NT2/D1 (cell line): ENCODE data around the gene EXD3.
A peak's percentile ranks its signal among the peaks of the same experiment; 100 is the strongest.
"Not testable (repeated sequence)": the region's sequence is repeated elsewhere in the genome, so short reads cannot be mapped to it uniquely, and the experiment has no call there.

ENCODE experiments used
- DNase-seq: peaks from one replicate; pipeline ENCODE4 v3.0.0-alpha.2; 2011; ENCODE audit warnings: low read depth, low spot score
- H3K27me3 ChIP-seq: 2 replicates; pipeline ENCODE4 v1.6.0; 2011; ENCODE audit warnings: mild to moderate bottlenecking; ENCODE audit not compliant: insufficient read length, insufficient read depth
- H3K36me3 ChIP-seq: 2 replicates; pipeline ENCODE4 v1.6.1; 2011; ENCODE audit warnings: mild to moderate bottlenecking, low read length, mixed read lengths; ENCODE audit not compliant: insufficient read depth, insufficient read length
- H3K4me1 ChIP-seq: 2 replicates; pipeline ENCODE4 v1.5.1; 2011; ENCODE audit not compliant: insufficient read depth, insufficient read length
- H3K4me3 ChIP-seq: 2 replicates; pipeline ENCODE4 v1.5.1; 2011; ENCODE audit warnings: low read depth; ENCODE audit not compliant: insufficient read length
- H3K9ac ChIP-seq: 2 replicates; pipeline ENCODE4 v1.6.0; 2011; ENCODE audit warnings: low read depth; ENCODE audit not compliant: insufficient read length
- H3K9me3 ChIP-seq: 2 replicates; pipeline ENCODE4 v1.5.1; 2011; ENCODE audit warnings: mild to moderate bottlenecking, low read length; ENCODE audit not compliant: insufficient read depth
- SUZ12 ChIP-seq: IDR thresholded peaks from 2 replicates; pipeline ENCODE4 v1.6.1; 2011; ENCODE audit not compliant: insufficient read length, insufficient read depth; ENCODE audit errors: extremely low read depth
- YY1 ChIP-seq: IDR thresholded peaks from 2 replicates; pipeline ENCODE4 v1.6.1; 2011; ENCODE audit not compliant: insufficient read length, insufficient read depth
- ZNF274 ChIP-seq: IDR thresholded peaks from 2 replicates; pipeline ENCODE4 v1.6.1; 2011; ENCODE audit warnings: mild to moderate bottlenecking, low read depth, low read length

The EXD3 gene

DNA sequence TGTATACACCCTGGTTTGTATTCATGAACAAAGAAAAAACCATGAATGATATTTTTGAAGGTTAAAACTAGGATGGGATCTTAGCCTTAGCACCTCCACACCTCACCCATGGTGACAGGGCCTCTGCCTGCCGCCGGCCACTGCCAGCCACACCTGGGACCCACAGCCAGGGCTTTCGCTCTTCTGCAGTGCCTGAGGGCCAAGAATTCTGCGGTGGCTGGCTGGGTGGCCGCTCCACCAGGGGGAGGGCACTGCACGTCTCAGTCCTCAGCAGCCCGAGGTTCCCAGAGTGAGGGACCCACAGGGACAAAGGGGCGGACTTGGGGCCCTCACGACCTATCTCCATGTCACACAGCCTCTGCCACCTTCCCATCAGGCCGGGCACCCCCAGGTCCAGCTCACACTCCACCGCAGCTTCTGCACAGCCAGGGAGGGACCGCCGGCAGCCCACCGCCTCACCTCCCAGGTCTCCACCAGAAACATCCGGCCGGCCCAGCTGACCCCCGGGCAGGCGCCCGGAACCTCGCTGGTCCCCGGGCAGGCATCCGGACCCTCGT lies 6.9 kb downstream of the EXD3 start:
- Histone ChIP-seq H3K9ac (no peak overlapping the region), H3K4me3 (no peak overlapping the region), H3K9me3 (no peaks in the 10 kb centered on the region), H3K4me1 (peaks cover 15% of the 10 kb centered on the region), H3K36me3 (peaks cover 5% of the 10 kb centered on the region), H3K27me3 (no peaks in the 10 kb centered on the region)
- DNase-seq = no peak
- no peak for TF ChIP-seq YY1
- no peak for TF ChIP-seq SUZ12
- TF ChIP-seq ZNF274 = no peak

DNA sequence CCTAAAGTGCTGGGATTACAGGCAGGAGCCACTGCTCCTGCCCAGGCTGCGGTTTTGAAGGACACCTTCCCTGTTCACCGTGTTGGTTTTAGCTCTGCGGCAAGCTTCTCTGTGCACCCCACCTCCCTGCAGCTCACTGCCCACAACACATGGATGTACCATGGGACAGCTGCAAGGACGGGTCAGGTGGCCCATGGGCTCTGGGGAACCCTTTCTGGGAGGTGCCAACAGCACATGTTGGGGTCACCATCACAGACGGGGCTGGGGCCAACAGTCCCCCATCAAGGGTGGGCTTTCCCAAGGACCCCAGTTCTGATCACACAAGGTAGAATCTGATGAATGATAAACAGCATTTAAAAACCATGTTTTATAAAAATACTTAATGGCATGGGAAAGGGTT lies 7.5 kb downstream of the EXD3 start:
- Histone ChIP-seq H3K9ac (no peak overlapping the region), H3K36me3 (peaks cover 3% of the 10 kb centered on the region)

DNA sequence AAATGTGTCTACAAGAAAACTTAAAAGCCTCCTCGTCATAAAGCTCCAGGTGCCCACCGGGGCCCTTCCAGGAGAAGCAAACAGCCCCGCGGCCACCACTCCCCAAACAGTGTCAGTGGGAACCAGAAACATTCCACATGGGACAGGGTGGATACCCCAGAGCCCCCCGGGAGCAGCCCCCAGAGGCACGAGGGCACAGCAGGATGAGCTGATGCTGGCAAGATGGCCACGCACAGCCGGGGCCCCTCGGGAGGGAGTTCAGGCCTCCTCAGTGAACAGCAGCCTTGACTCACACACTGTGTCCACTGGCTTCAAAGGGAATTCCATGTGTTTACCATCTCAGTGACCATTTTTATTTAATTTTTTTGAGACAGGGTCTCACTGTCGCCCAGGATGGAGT lies 10.5 kb downstream of the EXD3 start:
- TF ChIP-seq ZNF274 (no peak), YY1 (no peak), SUZ12 (no peak)
- peaks cover 20% of the 10 kb centered on the region for H3K4me1 ChIP-seq
- H3K9me3 ChIP-seq = no peaks in the 10 kb centered on the region
- H3K27me3 ChIP-seq = no peaks in the 10 kb centered on the region
- no peaks in the 10 kb centered on the region for H3K36me3 ChIP-seq
- no peak overlapping the region for H3K4me3 ChIP-seq
- no peak for DNase-seq
- H3K9ac ChIP-seq = no peak overlapping the region

More for the DNA sequence above, 7.5 kb downstream of the EXD3 start:
- Histone ChIP-seq H3K4me1 (peaks cover 20% of the 10 kb centered on the region), H3K4me3 (no peak overlapping the region), H3K9me3 (no peaks in the 10 kb centered on the region), H3K27me3 (no peaks in the 10 kb centered on the region)
- no peak for DNase-seq
- TF ChIP-seq ZNF274 (no peak), YY1 (no peak), SUZ12 (no peak)

DNA sequence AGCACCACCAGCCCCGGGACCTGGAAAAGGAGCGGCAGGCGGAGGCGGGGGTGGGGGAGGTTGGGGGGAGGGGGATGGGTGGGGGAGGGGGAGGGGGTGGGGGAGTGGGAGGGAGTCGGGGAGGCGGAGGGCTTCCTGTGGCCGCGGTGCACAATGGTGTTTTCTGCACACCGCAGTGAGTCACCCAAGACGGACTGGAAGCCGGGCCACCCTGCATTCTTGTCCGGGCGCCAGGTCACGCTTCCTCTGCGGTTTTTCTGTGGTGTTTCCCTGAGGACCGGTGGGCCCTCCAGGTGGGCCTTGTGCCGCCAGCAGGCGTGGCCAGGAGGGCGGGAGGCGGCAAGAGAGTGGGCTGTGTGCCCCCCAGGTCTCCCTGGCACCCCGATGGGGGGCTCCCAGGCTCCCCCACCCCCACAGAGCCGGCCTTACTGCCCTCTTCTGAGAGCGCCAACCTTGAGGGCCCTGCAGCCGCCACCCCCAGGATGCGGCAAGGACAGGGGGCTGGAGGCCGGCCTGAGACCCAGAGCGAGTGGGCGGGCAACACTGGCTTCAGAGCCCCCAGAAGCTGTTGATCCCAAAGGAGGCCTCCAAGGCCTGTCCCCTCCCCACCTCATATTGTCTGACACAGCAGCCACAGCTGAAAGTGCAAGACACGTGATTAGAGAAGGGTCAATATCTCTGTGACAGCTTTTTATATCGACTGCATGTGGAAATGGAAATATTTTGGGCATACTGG lies 11.1 kb downstream of the EXD3 start:
- no peak for DNase-seq
- H3K27me3 ChIP-seq = no peaks in the 10 kb centered on the region
- H3K4me1 ChIP-seq = peaks cover 20% of the 10 kb centered on the region

DNA sequence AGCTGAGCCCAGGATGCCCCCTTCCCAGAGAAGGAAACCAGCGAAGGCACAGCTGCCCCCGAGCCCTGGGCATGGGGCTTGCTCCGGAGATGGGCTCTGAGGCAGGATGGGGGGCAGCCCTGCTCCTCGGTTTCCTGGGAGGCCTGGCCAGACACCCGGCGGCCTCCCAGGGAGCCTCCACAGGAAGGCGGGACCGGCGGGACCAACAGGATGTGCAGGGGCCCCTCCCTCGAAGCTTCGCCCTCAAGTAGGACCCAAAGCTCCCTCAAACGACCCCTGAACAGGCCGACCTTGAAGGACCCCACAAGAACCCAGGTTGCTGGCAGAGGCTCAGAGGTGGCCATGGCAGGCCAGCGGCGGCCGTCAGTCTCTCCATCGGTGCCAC lies 11.7 kb downstream of the EXD3 start:
- Histone ChIP-seq H3K9me3 (no peaks in the 10 kb centered on the region), H3K4me1 (peaks cover 21% of the 10 kb centered on the region), H3K36me3 (no peaks in the 10 kb centered on the region), H3K9ac (no peak overlapping the region), H3K4me3 (no peak overlapping the region), H3K27me3 (no peaks in the 10 kb centered on the region)
- TF ChIP-seq YY1 = no peak
- TF ChIP-seq SUZ12 = no peak
- TF ChIP-seq ZNF274 = no peak
- DNase-seq = no peak

More for the DNA sequence above, 11.1 kb downstream of the EXD3 start:
- Histone ChIP-seq H3K36me3 (no peaks in the 10 kb centered on the region), H3K9ac (peak overlapping the region; percentile 50), H3K9me3 (no peaks in the 10 kb centered on the region), H3K4me3 (no peak overlapping the region)
- TF ChIP-seq ZNF274 (no peak), YY1 (no peak), SUZ12 (no peak)

DNA sequence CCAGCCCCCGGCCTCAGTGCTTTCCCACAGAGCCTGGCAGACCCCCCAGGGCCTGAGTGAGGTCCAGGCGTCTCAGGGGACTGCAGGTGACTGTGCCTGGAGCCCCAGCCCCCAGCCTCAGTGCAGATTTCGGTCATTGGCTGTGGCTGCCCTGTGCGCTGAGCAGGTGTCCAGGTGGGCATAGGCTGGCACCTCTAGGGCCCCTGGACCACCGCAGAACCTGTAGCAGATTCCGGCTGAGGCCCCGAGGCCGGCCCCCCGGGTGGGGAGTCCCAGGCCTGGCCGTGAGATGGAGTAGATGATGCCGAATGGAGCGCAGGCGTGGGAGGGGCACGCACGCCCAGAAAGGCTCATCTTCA lies 12.1 kb downstream of the EXD3 start:
- no peak for TF ChIP-seq YY1
- no peak for TF ChIP-seq SUZ12
- no peak for TF ChIP-seq ZNF274
- H3K4me3 ChIP-seq = no peak overlapping the region
- DNase-seq = no peak

DNA sequence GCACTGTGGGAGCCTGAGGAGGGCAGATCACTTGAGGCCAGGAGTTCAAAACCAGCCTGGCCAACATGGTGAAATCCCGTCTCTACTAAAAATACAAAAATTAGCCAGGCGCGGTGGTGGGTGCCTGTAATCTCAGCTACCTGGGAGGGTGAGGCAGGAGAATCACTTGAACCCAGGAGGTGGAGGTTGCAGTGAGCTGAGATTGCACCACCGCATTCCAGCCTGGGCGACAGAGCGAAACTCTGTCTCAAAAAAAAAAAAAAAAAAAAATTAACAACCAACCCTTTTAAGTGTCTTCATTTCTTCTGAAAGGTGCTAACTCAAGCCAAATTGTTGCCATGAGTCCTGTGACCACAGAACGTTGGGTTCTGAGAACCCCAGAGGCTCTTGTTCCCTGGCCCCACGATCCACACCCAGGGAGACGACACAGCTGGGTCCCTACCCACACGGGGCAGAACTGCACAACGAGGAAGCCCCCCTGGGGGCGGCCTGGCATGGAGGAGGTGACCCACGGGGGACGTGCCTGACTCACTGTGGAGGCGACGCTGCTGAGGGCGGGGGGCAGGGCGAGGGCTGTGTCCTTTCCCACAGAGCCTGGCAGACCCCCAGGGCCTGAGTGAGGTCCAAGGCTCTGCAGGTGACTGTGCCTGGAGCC lies 12.6 kb downstream of the EXD3 start:
- not testable (repeated sequence) for H3K4me3 ChIP-seq, DNase-seq, H3K36me3 ChIP-seq, H3K9me3 ChIP-seq, H3K27me3 ChIP-seq
- peak overlapping the region; percentile 8 for H3K9ac ChIP-seq
- peaks cover 22% of the 10 kb centered on the region for H3K4me1 ChIP-seq

More for the DNA sequence above, 12.1 kb downstream of the EXD3 start:
- H3K4me1 ChIP-seq = peaks cover 22% of the 10 kb centered on the region
- no peaks in the 10 kb centered on the region for H3K27me3 ChIP-seq
- no peaks in the 10 kb centered on the region for H3K9me3 ChIP-seq
- H3K36me3 ChIP-seq = no peaks in the 10 kb centered on the region
- peak overlapping the region; percentile 8 for H3K9ac ChIP-seq
